Stimulated activated CD8-positive, alpha-beta memory T cell treated with anti-CD3 and anti-CD28 coated beads, Interleukin-12 subunit alpha, Interleukin-12 subunit beta, amount 100 ng/mL, for 1 hour (primary cell): ENCODE data around the gene MAN1C1.
A peak's percentile ranks its signal among the peaks of the same experiment; 100 is the strongest.
"Not testable (repeated sequence)": the region's sequence is repeated elsewhere in the genome, so short reads cannot be mapped to it uniquely, and the experiment has no call there.

ENCODE experiments used
- DNase-seq: peaks from one replicate; pipeline ENCODE4 v3.0.0-alpha.2; 2020; ENCODE audit warnings: low read depth

MAN1C1 gene

DNA sequence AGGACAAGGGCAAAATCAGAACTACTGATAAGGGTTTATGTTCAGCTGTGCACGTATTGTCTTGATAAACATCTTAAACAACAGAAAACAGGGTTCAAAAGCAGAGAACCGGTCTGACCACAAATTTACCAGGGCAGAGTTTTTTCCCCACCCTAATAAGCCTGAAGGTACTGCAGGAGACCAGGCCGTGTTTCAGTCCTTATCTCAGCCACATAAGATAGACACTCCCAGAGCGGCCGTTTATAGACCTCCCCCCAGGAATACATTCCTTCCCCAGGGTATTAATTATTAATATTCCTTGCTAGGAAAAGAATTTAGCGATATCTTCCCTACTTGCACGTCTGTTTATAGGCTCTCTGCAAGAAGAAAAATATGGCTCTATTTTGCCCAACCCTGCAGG is 19.6 kb downstream of the MAN1C1 start:
- DNase-seq = not testable (repeated sequence)

DNA sequence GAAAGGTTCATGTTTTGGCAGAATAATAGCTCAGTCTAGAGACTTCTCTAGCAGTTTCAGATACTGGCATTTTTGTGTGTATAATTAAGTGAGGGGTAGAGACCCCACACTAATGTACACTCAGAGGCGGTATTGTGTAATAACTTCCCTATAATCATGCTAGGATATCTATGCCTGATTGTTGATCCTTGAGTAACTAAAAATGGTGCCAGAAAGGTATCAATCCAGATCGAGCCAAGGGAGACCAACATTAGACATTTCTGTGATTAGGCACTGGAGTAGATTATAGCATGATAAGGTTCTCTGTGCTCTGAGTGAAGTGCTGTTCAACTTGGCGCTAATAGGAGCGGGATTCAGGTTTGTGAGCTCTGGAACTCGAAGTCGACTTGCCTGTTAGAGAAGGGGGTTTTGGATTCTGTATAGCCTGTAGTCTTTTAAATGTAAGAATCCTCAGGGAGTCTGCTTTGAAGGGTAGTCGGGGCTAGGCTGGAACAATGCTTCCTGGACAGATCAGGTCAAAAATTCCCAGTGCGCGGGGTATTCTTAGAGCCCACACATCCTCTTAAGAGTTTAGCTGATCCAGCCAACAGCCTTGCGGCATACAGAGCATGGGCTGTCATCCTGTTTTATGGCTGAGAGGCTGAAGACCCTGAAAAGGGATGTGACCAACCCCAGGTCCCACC is 24.2 kb downstream of the MAN1C1 start:
- no peak for DNase-seq

DNA sequence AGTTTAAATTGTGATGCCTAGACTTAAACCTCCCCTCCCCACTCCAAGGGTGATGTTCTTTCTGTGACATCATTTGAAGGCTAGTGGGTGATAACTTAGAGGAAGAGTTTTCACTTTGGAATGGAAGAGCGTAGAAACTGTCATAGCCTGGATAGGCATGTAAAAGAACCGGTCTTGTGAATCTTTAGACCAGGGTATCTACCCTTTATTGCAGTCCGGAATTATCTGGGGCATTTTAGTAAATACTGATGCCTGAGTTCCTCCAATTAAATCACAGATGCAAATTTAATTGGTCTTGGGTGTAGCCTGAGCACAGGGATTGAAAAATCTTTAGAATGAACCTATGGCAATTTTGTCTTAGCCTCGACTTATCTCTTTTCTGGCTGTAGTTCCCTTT is 24.7 kb downstream of the MAN1C1 start:
- no peak for DNase-seq

DNA sequence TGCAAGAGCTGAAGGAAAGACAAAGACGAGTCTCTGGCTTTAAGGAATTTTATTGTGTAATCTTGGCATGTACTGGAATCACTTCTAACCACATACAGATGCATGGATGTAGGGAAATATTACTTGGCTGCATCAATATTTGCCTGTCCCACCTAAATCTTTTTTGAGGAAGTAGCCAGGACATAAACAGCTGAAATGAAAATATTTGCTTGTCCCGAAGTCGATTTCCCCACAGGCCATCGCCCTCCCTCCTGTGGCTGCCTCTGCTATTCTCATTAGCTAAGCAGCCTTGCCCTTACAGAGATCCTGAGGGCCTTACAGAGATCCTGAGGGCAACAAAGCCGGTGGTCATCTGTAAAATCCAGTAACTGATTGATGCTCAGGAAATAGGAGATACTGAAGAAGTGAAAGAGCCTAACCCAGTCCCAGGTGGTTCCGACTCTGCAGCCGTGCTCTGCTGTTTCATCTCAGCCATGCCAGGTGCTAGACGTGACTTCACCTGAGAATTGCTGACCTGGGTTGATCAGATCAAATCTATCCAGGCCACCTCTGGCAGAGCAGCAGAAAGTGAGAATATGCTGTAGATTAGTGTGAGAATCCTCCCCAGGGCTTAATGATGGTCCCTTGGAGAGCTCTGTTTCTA is 25.5 kb downstream of the MAN1C1 start:
- no peak for DNase-seq

DNA sequence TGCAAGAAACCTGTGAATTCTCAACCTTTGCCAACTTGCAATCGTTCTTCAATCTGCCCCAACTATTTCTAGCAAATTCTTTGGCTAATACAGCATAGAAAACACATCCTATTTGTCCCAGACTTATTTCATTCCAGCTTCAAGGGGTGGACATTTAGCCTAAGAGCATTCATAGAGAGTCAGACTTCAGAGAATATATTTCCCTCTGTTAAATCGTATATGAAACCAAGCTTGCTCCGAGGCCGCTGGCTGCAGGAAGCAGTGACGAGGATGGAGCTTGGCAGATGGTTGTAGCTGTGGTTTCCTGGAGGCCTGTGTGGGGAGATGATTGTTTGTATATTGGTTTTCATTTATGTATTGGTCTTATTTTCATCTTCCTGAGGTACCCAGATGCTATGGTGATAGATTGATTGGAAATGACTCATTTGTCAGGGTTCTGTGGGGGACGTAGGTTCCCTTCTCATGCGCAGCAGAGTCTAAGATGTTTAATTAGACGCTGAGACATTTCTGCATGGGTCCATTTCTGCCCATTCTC is 26.1 kb downstream of the MAN1C1 start:
- DNase-seq = peak; percentile 56

DNA sequence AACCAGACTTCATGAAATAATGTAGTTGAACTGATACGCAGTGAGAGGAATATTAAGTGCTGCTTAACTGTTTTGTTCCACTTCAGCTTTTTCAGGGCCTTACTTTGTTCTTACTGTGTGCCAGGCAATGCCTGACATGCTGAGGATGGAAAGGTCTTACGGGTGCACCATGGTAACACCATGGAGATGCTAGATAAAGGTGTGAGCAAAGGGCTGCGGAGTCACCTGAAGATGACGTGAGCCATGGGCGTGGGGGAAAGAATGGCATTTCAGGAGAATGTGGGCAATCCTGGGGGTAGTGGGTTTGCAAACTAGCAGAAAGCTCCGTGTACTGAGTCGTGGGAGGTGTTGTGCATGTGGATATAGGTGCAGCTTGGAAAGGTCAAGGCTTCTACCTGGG is 27.3 kb downstream of the MAN1C1 start:
- no peak for DNase-seq

DNA sequence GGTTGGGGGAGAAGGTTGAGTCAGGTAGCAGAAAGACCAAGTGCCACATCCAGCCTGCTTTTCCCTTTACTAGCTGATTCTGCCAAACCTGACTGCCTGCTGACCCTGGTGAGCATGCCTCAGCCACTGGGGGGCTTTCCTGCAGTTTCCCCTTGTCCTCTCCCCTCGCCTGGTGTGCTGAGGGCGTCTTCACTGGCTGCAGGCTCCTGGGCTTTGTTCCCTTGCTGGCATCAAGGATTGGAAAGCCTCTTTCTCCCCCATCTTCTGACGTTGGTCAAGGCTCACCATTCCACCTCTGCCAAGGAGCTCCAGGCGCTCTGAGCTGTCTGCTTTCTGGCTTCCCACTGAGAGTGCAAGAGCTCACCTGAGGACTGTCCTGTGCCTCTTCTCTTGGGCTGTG is 28.4 kb downstream of the MAN1C1 start:
- no peak for DNase-seq

DNA sequence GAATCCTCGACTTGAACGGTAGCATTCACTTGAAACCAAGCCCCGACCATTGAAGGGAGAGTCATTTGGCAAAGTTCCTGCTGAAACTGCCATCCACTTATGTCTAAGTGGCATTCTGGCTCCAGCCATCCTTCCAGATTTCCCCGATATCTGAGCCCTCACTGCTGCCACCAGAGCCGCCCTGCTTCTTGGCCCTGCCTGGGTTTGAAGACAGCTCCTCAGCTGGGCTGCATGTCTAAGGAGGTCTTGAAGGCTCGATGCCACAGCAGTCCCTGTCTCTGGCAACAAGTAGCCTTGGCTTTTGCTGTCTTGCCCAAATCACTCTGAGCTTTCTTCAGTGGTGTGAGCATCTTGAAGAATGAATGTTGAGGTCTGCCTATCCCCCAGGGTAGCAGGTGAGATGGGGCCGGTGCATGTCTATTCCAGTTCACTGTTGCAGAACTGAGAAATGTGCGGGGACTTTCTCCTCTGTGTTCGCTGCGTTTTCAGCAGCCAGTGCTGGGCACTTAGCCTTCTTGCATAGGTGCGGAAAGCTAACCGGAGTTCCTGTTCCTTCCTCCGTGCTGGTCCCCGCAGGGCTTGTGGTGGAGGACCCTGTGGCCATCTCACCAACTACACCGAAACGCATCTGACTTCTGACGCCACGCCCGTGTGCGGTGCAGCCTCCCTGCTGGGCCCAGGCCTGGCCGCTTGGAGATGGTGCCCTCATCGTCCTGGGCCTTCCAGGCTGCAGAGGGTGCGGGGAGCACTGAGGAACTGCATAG is 29.2 kb downstream of the MAN1C1 start:
- no peak for DNase-seq

DNA sequence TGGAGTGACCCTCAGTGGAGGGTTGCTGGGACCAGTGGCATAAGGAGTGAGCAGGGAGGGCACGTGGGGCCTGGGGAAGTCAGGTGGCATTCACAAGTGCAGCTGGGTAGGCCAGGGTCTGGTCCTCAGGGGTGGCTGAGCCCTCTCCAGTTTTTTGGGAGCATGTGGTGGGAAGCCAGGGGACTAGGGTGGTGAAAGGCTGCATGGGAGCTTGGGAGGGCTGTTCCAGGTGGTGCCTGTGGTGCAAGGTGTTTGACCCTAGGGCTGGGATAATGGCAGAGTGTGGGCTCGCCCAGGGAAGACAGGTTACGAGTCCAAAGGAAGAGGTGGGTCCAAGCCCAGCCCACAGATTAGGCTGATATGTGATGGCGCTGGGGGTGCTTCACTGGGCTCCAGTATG is 30.5 kb downstream of the MAN1C1 start:
- no peak for DNase-seq

DNA sequence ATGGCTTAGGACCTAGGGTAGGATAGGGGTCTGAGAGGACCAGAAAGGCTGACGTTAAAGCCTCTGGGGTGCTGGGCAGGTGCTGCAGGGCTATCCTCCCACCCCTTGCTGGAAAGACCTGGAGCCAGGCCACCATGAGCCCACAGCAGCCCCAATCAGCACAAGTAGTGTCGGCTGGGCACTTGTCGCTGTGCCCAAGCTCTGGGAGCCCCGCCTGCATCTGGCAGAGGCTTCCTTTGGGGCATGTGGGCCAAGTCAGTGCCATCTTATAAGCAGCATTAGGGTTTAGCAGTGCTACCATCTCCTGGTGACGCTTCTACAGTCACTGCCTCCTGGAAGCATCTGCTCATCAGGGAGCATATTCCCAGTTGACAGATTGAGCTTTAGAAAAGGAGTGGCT is 31.3 kb downstream of the MAN1C1 start:
- no peak for DNase-seq

DNA sequence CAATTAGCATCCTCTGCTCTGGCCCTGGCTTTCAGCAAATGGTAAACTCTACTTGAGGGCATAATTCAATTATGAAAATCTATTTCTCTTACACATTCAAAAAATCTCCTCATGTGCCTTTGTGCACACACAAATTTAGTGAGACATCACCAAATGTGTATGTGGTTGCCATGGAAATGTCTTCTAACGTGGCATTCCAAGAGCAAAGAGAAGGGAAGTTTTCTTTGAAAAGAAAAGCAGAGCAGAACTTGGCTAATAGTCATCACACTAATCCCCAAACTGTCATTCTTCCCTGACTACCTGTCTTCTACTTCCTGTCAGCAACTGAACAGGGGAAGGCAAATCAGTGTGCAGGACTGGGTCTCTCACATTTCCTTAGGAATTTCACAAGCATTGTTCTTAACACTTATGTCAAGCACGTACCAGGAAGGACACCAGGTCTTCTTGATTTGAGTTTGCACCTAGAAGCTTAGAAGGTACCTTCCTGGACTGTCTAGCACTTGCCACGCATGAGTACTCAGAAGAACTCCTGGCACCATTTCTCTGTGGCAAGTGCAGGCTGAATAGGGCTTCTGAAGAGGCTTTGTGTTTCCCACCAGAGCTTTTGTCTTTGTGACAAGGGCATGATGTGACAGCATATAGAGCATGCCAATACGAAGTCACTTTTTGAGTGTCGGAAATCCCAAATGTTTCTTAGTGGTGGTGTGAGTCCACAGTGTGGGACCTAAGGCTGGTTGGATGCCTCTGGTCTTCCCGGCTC is 32.3 kb downstream of the MAN1C1 start:
- no peak for DNase-seq

DNA sequence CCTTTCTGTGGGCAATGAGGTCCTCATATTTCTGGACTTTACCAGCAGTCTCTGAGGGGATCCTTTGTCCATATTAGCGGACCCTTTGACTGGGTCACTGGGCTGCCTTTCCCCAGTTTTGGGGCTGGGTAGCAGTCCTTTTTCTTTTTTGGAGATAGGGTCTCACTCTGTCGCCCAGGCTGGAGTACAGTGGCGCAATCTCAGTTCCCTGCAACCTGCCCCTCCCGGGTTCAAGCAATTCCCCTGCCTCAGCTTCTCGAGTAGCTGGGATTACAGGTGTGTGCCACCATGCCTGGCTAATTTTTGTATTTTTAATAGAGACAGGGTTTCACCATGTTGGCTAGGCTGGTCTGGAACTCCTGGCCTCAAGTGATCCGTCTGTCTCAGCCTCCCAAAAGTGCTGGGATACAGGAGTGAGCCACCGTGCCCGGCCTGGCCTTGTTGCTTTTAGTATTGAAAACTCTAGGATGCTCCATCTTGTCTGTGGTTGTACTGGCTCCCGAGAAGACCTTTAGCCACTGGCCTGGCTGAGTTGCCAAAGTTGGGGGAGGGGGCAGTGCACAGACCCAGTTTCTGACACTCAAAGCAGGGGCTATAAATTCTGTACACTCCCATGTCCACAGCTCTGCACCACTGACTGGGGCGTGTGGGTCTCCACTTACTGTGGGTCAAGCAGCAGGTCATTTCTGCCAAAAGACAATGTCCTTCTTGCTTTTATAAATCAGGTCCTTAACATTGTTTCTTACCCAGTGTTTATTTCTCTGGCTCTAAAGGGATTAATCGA is 33.1 kb downstream of the MAN1C1 start:
- no peak for DNase-seq

DNA sequence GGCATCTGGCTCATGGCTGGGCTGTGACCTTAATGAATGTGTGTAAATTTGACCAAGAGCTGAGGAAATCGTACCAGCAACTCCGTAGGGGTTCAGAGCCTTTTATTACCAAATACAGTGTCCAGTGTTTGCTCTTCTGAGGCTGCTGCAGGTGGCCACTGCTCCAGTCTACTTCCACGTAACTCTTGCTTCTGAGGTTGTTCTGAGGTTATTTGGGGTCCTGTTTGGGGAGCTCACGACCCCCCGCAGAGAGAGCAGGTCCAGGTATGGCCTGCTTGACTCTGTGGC is 33.6 kb downstream of the MAN1C1 start:
- no peak for DNase-seq

DNA sequence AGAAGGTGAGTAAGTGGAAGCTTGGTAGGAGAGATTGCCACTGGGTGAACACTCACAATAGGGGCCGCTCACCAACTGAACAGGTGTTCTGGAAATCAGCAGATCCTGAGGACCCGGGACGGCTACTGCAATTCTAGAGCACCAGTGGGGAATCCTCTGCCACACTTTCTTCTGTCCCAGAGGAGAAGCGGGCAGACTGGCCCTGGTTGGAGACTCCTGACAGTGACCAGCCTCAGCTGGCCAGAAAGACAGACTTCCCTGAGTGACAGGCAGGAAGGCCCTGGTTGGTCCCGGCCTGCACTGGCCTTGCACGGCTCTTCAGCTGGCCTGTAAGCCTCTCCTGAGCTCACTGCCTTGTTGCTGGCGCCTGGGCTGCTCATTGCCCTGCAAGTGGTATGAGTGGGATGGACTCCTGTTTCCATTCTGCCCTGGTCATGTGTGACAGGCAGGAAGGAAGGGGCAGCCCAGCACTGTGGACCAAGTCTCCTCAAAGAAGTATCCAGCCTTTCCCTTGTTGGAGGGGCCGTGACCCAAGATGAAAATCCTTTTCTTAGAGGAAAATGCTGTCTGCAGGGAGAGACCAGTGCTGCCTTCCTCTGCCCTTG is 34.5 kb downstream of the MAN1C1 start:
- no peak for DNase-seq

DNA sequence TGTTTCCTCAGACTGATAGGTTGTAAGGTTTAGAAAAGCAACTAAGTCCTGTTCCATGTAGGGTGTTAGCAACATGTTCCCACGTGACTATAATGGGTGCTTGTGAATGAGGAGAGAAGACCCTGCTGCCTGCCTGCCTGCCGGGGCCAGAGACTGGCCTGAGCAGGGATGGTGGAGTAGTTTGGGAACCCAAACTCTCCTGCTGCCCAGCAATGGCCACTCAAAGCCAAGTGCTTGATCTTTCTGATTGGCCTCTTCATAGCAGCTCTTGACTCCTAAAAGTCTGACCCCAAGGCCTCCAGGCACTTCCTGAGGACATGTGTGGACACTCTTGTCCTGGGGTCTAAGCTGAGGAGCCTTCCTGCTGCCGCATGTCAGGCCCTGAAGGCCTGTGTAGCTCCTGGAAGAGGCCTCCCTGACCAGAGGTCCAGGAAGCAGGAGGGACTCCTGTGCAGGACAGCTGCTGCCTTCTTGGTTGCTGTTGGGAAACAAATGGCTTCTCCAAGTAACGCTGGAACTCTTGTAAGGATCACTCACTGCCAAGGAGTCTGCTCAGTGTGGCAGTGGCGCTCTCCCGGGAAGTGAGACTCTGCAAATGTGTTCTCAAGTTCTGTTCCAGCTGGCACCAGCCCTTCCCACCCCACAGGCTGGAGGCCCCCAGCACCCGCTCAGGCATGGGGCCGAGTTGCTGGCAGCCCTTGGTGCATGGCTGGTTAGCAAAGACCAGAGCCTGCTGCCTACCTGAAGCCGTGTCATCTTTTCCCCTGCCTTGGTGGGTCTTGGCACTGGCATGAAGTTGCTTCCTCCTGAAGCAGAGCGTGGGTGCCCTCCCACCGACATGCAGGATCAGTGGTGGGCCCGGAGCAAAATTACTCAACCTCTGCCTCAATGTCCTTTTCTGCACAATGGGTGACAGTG is 35.5 kb downstream of the MAN1C1 start:
- no peak for DNase-seq

DNA sequence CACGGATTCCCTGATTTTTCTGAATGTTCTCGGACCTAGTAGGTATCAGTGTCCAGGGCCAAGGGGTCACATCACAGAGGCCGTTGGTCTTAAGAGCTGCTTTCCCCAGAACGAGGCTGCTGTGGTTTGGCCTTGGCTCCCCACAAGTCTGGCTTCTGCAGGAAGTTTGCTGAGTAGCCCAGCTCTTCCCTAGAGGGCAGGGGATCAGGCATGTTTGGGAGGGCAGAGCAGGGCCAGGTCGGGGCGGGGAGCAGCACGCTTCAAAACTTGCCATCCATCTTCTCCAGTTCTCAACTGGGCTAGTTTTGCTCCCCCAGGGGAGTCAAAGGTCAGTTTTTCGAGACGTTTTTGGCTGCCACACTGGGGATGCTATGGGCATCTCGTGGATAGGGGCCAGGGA is 37.0 kb downstream of the MAN1C1 start:
- no peak for DNase-seq

DNA sequence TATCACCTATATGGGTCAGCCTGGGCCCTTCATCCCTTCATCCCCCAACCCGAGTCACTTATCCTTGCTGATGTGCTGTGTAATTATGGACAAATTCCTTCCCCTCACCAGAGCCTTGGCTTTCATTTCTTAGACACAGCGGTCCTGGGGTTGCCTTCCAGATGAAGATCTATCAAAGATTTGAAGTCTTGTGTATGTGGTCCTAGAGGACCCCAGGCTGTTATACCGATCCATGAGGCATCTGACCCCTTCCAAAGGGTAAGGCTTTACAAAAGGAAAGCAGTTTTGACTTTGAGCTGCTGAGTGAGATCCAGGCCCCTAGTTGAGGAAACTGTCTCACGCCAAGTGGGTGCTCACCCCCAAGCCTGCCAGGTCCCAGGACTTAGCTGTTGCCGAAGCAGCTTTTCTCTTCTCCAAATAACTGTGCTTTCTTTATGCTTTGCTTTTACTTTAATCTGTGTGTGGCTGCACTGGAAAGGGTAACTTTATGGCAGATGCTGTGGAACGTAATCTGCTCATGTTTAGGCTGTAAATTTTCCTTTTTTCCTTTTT is 37.6 kb downstream of the MAN1C1 start:
- no peak for DNase-seq

DNA sequence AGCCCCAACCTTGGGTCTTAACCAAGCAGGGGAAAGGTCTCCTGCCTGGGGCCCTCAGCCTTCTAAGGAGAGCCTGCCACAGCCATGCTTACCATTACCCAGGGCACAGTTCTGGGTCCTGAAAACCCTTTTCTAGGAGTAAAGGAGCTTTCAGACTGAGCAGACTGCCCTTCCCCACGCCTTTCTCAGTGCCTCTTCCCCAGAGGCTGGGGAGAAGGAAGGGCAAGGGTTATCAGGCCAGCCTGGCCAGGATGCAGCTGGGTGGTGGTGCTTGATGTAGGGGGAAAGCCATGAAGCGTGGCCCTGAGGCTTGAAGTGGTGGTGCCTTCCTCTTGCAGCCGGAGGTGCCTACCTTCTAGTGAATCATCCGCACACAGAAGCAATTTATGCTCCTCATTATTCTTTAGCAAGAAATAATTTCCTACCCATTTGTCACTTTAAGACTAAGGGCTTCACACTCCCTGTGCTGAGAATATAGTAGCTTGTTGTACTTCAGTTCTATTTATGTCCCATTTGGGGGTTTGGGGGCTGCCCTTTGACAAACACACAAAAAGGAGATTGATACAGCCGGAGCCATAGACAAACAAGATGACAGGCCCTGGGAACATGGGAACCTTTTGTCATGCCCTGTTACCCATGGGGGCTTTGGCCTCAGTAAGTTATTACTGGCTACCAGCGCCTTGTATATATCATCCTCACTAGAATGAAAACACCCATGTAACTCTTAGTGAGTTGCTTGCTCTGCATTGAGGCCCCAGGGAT is 40.7 kb downstream of the MAN1C1 start:
- DNase-seq = no peak
